GM12864 (cell line): ENCODE results near the gene AFG1L.
"Not testable (repeated sequence)": the region's sequence is repeated elsewhere in the genome, so short reads cannot be mapped to it uniquely, and the experiment has no call there.

Source experiments
- DNase-seq: peaks from one replicate; pipeline ENCODE4 v3.0.0-alpha.2; 2011; ENCODE audit warnings: low read depth
- H3K4me3 ChIP-seq: 2 replicates; pipeline ENCODE4 v1.5.1; 2011; ENCODE audit warnings: mild to moderate bottlenecking, low read depth, low read length, control low read depth
- TF ChIP-seq, protein P1 (sequence below): IDR thresholded peaks from 2 replicates; pipeline ENCODE4 v1.5.1; 2011; ENCODE audit warnings: low read depth, mild to moderate bottlenecking, moderate library complexity, low read length, control low read depth, inconsistent platforms; ENCODE audit errors: missing control alignments

AFG1L gene

DNA sequence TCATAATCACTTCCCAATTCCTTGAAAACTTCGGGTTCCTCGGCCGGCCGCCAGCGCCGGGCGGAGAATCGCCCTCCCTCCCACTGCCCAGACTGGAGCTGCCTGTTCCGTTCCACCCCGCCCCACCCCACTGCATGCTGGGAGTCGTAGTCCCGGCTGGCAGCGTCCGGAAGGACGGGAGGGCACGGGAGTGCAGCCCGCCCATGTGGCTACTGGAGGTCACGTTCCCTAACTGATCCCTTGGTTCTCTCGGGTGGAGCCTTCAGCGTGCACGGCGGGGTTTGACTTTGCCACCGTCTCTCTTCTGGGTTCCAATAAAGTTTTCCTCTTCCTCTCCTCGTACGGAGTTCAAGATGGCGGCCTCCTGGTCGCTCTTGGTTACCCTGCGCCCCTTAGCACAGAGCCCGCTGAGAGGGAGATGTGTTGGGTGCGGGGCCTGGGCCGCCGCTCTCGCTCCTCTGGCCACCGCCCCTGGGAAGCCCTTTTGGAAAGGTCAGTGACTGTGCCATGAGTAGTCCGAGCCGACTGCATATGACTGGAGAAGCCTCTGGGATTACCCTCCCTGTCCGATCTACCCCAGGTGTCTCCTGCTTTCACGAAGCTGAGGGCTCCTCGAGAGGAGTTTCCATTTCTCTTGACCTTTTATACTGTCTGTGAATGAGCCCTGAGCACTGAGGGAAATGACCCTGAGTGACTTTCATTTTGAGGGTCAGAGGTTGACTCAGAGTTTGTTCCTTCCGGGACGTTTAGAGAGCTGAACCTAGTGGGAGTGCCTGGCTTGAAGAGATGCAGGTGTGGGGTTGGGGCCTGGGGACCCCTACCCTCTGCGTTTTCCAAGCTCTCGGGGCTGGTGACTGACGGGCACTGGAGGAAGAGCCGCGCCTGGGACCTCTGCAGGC lies at the start of gene AFG1L:
TSS of gene AFG1L (plus strand) at position 328 of the 899 bp plus-strand sequence. CDS start at position 354, 26 bp downstream.
- peak; percentile 60 for DNase-seq
- TF ChIP-seq, protein P1, sequence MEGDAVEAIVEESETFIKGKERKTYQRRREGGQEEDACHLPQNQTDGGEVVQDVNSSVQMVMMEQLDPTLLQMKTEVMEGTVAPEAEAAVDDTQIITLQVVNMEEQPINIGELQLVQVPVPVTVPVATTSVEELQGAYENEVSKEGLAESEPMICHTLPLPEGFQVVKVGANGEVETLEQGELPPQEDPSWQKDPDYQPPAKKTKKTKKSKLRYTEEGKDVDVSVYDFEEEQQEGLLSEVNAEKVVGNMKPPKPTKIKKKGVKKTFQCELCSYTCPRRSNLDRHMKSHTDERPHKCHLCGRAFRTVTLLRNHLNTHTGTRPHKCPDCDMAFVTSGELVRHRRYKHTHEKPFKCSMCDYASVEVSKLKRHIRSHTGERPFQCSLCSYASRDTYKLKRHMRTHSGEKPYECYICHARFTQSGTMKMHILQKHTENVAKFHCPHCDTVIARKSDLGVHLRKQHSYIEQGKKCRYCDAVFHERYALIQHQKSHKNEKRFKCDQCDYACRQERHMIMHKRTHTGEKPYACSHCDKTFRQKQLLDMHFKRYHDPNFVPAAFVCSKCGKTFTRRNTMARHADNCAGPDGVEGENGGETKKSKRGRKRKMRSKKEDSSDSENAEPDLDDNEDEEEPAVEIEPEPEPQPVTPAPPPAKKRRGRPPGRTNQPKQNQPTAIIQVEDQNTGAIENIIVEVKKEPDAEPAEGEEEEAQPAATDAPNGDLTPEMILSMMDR = no peak
- H3K4me3 ChIP-seq = peak within 1 kb of the TSS; percentile 82

DNA sequence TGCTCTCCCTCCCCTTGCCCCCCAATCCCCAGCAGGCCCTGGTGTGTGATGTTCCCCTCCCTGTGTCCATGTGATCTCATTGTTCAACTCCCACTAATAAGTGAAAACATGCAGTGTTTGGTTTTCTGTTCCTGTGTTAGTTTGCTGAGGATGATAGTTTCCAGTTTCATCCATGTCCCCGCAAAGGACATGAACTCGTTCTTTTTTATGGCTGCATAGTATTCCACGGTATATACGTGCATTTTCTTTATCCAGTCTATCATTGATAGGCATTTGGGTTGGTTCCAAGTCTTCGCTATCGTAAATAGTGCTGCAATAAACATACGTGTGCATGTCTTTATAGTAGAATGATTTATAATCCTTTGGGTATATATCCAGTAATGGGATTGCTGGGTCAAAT lies 49.8 kb upstream of the AFG1L start:
- not testable (repeated sequence) for DNase-seq, H3K4me3 ChIP-seq

DNA sequence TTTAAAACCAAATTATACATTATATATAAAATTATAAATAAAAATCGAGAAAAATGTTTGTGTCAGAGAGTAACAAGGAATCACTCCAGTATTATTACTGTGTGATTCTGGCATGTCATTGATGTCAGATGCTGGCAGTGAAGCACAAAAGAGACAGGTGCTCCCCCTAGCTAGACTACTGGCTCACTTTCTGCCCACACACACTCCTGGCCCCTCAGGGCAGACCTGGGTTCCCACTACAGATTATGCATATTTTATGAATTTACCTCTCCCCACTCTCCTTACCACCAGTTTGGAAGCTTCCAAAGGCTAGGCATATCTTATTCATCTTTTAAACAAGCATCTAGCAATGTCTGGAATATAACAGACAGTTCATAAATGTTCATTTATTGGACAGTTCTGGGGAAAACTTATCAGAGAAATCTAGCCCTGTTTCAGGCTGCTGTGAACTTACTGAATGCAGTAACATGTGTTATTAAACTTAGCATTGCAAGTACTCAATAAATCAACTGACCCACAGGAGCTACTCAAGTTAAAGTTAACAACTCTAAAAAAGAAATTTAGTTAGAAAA lies 46.8 kb upstream of the AFG1L start:
- DNase-seq = no peak
- TF ChIP-seq, protein P1 = no peak
- no peak overlapping the region for H3K4me3 ChIP-seq

DNA sequence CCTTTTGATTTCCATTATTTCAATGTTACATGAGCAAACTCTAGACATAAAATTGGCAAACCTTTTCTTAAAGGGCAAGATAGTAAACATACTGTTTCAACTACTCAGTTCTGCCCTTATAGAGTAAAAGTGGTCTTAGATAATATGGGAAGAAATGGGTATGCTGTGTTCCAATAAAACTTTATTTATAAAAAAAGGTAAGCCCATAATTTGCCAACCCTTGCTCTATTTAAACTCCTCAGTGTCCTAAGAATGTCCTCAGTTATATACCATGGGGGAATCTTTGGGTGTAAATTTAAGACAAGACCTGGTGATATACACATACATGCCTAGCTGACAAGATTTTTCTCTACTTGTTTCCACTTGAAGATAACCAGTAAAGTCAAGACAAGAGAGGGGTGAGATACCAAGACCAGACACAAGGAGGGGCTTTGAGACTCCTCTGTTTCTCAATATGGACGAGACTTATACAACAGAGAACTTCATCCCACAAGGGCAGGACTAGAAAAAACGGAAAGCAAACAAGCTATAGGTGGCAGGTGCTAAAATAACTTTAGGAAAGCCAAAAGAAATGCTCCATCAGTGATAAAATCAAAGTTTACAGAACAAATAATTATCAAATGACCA lies 44.5 kb upstream of the AFG1L start:
- TF ChIP-seq, protein P1 = peak; percentile 45
- H3K4me3 ChIP-seq = no peak overlapping the region
- no peak for DNase-seq

DNA sequence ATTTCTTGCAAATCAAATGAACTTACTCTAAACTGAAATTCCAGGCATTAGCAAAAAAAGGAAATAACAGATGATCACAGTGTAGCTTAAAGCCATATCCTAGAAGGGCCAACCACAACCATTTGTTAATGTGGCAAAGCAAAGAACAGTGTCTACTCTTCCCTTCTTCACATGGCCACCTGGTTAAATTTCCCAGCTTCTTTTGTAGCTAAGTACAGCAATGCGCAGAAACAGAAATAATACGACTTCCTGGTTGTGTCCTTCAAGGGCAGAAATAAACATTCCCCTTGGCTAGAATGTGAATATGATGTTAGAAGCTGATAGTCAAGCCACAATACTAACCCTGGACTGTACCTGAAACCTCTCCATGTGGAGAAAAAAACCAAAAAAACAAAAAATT lies 43.6 kb upstream of the AFG1L start:
- no peak for DNase-seq
- no peak overlapping the region for H3K4me3 ChIP-seq
- TF ChIP-seq, protein P1 = no peak

DNA sequence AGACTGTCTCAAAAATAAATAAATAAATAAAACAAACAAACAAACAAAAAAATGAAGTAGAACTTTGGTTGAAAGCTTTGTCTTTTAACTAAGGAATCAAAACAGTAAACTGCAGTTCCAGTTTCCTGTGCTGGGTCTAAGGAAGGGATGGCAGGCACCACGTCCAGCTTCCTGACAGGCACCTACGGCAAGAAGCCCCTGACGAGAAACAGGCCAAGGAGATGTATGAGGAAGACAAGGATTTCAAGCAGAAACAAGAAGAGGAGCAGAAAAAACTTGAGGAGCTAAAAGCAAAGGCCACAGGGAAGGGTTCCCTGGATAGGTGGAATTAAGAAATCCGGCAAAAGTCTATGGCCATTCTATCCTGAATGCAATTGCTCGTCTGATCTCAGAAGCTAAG lies 42.8 kb upstream of the AFG1L start:
- no peak overlapping the region for H3K4me3 ChIP-seq
- TF ChIP-seq, protein P1 = no peak
- no peak for DNase-seq

DNA sequence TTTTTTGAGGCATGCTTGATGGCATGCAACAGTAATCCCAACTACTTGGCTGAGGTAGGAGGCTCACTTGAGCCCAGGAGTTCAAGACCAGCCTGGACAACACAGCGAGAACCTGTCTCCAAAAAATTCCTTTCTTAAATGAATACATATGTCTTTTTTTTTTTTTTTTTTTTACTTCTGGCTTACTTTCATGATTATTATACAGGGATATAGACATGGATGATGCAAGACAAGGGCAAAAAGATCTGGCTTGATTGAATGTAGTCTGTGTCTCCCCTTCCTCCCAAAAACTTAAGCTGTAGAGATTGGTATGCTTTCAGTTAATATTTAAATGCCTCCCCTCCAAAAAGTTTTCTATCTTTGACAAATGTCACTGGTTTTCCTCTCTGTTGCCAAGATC lies 41.6 kb upstream of the AFG1L start:
- TF ChIP-seq, protein P1 = no peak
- no peak for DNase-seq
- no peak overlapping the region for H3K4me3 ChIP-seq
